Uterus (tissue), 2 donors: Measurements from ENCODE around the gene CP.

Experiments used
- CTCF ChIP-seq, 4 experiments: fragments of 200-600 bp in 2 of 4; fragments of 450-650 bp in 2 of 4; sonication (generic) in 2 of 4; IDR thresholded peaks; one replicate each; pipeline ENCODE4 v1.5.1; 2016 to 2019; ENCODE audit warnings: antibody characterized with exemption in 4 of 4, mild to moderate bottlenecking in 2 of 4, moderate library complexity in 1 of 4
- POLR2A ChIP-seq, 2 donors: fragments of 450-650 bp; IDR thresholded peaks; one replicate each; pipeline ENCODE4 v1.6.1; 2016; ENCODE audit warnings: antibody characterized with exemption in 2 of 2, mild to moderate bottlenecking in 1 of 2, moderate library complexity in 1 of 2

GRCh38 chr3:149129326-149130205 is 92.1 kb downstream of the CP start, which contains the start of gene HPS3:
- TF ChIP-seq CTCF (IDR thresholded peaks at IDR 0.05) (peak in 3 of 4 experiments; percentile 10 to 36 (median 26)), POLR2A (IDR thresholded peaks at IDR 0.05) (peak; percentile 96 to 99)
